ENCODE data around the gene B3GLCT.

DNA sequence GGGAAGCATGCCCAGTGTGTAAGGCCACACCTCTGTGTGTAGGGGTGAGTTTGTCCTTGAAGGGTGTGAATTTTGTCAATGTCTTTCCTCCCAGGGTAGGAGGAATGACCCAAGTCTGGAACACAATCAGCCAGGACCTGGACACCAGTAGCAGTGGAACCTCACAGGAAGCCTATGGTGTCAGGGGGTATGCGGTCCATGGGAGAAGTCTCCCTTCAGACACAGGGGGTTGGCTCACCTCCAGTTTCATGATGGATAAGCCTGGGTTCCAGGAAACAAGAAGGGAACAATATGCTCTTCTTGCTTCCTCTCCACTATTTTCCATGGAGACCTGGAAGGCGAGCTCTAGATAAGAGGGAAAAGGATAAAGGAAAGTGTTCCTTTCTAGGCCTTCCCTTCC, 23.9 kb downstream of the B3GLCT start:
- TF ChIP-seq, protein P1, sequence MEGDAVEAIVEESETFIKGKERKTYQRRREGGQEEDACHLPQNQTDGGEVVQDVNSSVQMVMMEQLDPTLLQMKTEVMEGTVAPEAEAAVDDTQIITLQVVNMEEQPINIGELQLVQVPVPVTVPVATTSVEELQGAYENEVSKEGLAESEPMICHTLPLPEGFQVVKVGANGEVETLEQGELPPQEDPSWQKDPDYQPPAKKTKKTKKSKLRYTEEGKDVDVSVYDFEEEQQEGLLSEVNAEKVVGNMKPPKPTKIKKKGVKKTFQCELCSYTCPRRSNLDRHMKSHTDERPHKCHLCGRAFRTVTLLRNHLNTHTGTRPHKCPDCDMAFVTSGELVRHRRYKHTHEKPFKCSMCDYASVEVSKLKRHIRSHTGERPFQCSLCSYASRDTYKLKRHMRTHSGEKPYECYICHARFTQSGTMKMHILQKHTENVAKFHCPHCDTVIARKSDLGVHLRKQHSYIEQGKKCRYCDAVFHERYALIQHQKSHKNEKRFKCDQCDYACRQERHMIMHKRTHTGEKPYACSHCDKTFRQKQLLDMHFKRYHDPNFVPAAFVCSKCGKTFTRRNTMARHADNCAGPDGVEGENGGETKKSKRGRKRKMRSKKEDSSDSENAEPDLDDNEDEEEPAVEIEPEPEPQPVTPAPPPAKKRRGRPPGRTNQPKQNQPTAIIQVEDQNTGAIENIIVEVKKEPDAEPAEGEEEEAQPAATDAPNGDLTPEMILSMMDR (IDR thresholded peaks at IDR 0.05; ENCODE audit: low read length): no peak
- TF ChIP-seq EZH2 (optimal IDR thresholded peaks at IDR 0.05; ENCODE audit: low read depth, low read length): no peak
